H1 (cell line): ENCODE data around the gene ARID1B. TPM values are rescaled to one million over a fixed set of nuclear protein-coding genes. Genes with fewer than 3 reads are reported as not detected.

Experiments
- CTCF ChIA-PET: fragments of 300-600 bp; sonication (Branson Sonifier 250); formaldehyde crosslinking; loops from one replicate; lab custom pipeline; 2021; ENCODE audit not compliant: partially characterized antibody; lab: Charles Lee
- POLR2A ChIA-PET: fragments of 300-600 bp; sonication (Branson Sonifier 250); formaldehyde crosslinking; loops from one replicate; lab custom pipeline; 2021; ENCODE audit warnings: inconsistent platforms; ENCODE audit not compliant: partially characterized antibody; lab: Charles Lee
- DNase-seq, 2 experiments: peaks; one replicate each; pipeline versions ENCODE4 v3.0.0 to v3.0.0-alpha.2; 2010 to 2022; ENCODE audit warnings: low spot score in 2 of 2, low read depth in 1 of 2, mixed read lengths in 1 of 2
- FAIRE-seq: peaks from 2 replicates; lab custom pipeline; 2011; peaks lifted over from hg19 to GRCh38; lab: Jason Lieb, UNC
- H2AFZ ChIP-seq: 2 replicates; pipeline ENCODE4 v1.8.1; 2012; ENCODE audit warnings: low read length, inconsistent platforms
- H2AK5ac ChIP-seq: 2 replicates; pipeline ENCODE4 v1.6.1; 2013; ENCODE audit warnings: low read depth, low read length
- H2BK120ac ChIP-seq: replicated peaks from 2 replicates; pipeline ENCODE3; 2013; ENCODE audit warnings: low read depth, low read length, inconsistent platforms
- H2BK12ac ChIP-seq: 2 replicates; pipeline ENCODE4 v1.6.1; 2013; ENCODE audit warnings: low read depth, low read length
- H2BK15ac ChIP-seq: 2 replicates; pipeline ENCODE4 v1.6.1; 2013; ENCODE audit warnings: low read length
- H2BK20ac ChIP-seq: 2 replicates; pipeline ENCODE4 v1.6.1; 2013; ENCODE audit warnings: low read length
- H2BK5ac ChIP-seq: 2 replicates; pipeline ENCODE4 v1.6.1; 2013; ENCODE audit warnings: low read depth, low read length
- H3K14ac ChIP-seq: 2 replicates; pipeline ENCODE4 v1.6.1; 2013; ENCODE audit warnings: inconsistent platforms; ENCODE audit not compliant: insufficient read length
- H3K18ac ChIP-seq: 2 replicates; pipeline ENCODE4 v1.6.1; 2013; ENCODE audit warnings: low read length; ENCODE audit errors: extremely low read depth
- H3K23ac ChIP-seq: 2 replicates; pipeline ENCODE4 v1.6.1; 2013; ENCODE audit warnings: inconsistent platforms; ENCODE audit not compliant: insufficient read length
- H3K23me2 ChIP-seq: 2 replicates; pipeline ENCODE4 v1.6.1; 2013; ENCODE audit warnings: low read depth, low read length
- H3K27ac ChIP-seq: 2 replicates; pipeline ENCODE4 v1.6.1; 2011; ENCODE audit warnings: low read depth, low read length, inconsistent platforms
- H3K27me3 ChIP-seq, 4 experiments: replicated peaks in 1 of 4; 1 replicate in 1 of 4; 2 replicates in 3 of 4; pipeline versions ENCODE4 v1.6.1 to v1.8.1; 2011 to 2013; ENCODE audit warnings: low read length in 3 of 4, mild to moderate bottlenecking in 3 of 4, inconsistent platforms in 2 of 4, mixed read lengths in 2 of 4, moderate library complexity in 1 of 4; ENCODE audit not compliant: control insufficient read depth in 3 of 4, insufficient read depth in 3 of 4; ENCODE audit errors: extremely low read depth in 1 of 4
- H3K36me3 ChIP-seq, 4 experiments: 2 replicates each; pipeline versions ENCODE4 v1.6.1 to v1.8.1; 2011 to 2013; ENCODE audit warnings: mild to moderate bottlenecking in 4 of 4, low read length in 3 of 4, moderate library complexity in 2 of 4, control low read depth in 1 of 4, inconsistent platforms in 1 of 4; ENCODE audit not compliant: insufficient read depth in 4 of 4, control insufficient read depth in 2 of 4
- H3K4ac ChIP-seq: replicated peaks from 2 replicates; pipeline ENCODE3; 2013; ENCODE audit warnings: low read length, low read depth, mixed read lengths, inconsistent platforms; ENCODE audit not compliant: insufficient read length
- H3K4me1 ChIP-seq, 4 experiments: replicated peaks in 1 of 4; 1 replicate in 1 of 4; 2 replicates in 3 of 4; pipeline versions ENCODE4 v1.6.1 to v1.8.1; 2011 to 2013; ENCODE audit warnings: low read length in 3 of 4, inconsistent platforms in 2 of 4, mixed read lengths in 1 of 4; ENCODE audit not compliant: insufficient read depth in 4 of 4, control insufficient read depth in 3 of 4
- H3K4me2 ChIP-seq, 2 experiments: 2 replicates each; pipeline versions ENCODE4 v1.6.1 to v1.8.1; 2011 to 2013; ENCODE audit warnings: low read depth in 2 of 2, low read length in 2 of 2, control low read depth in 1 of 2, inconsistent platforms in 1 of 2, mild to moderate bottlenecking in 1 of 2; ENCODE audit not compliant: insufficient read depth in 1 of 2
- H3K4me3 ChIP-seq, 4 experiments: fragments of 200-600, 300-600 bp in 1 of 4; sonication (generic), shearing (Covaris generic), sonication (Bioruptor Twin) in 1 of 4; 2 replicates each; pipeline versions ENCODE4 v1.5.1 to v1.8.1; 2011 to 2016; ENCODE audit warnings: low read length in 4 of 4, low read depth in 3 of 4, control low read depth in 2 of 4, inconsistent platforms in 2 of 4, mild to moderate bottlenecking in 2 of 4, mixed read lengths in 1 of 4, moderate library complexity in 1 of 4; ENCODE audit not compliant: insufficient read depth in 2 of 4; ENCODE audit errors: extremely low read depth in 1 of 4
- H3K56ac ChIP-seq: replicated peaks from 2 replicates; pipeline ENCODE3; 2013; ENCODE audit warnings: low read depth, mild to moderate bottlenecking, mixed read lengths, low read length, inconsistent platforms; ENCODE audit not compliant: insufficient read length
- H3K79me1 ChIP-seq: 2 replicates; pipeline ENCODE4 v1.6.1; 2013; ENCODE audit warnings: low read depth, low read length, control low read depth
- H3K79me2 ChIP-seq, 2 experiments: 2 replicates each; pipeline versions ENCODE4 v1.6.1 to v1.8.1; 2012 to 2013; ENCODE audit warnings: low read length in 2 of 2, mild to moderate bottlenecking in 2 of 2, inconsistent platforms in 1 of 2; ENCODE audit not compliant: insufficient read depth in 2 of 2, control insufficient read depth in 1 of 2
- H3K9ac ChIP-seq, 4 experiments: replicated peaks in 1 of 4; 1 replicate in 1 of 4; 2 replicates in 3 of 4; pipeline versions ENCODE4 v1.6.1 to v1.8.1; 2011 to 2013; ENCODE audit warnings: low read depth in 3 of 4, low read length in 3 of 4, control low read depth in 2 of 4, mild to moderate bottlenecking in 2 of 4, moderate library complexity in 2 of 4, inconsistent platforms in 1 of 4; ENCODE audit errors: extremely low read depth in 1 of 4
- H3K9me3 ChIP-seq, 2 experiments: 2 replicates each; pipeline versions ENCODE4 v1.6.1 to v1.8.1; 2012 to 2013; ENCODE audit warnings: mild to moderate bottlenecking in 2 of 2, moderate library complexity in 2 of 2, control low read depth in 1 of 2, inconsistent platforms in 1 of 2, low read depth in 1 of 2, low read length in 1 of 2, mixed read lengths in 1 of 2; ENCODE audit not compliant: insufficient read depth in 2 of 2
- H4K20me1 ChIP-seq, 2 experiments: replicated peaks in 1 of 2; 2 replicates each; pipeline versions ENCODE3 to v1.8.1; 2011 to 2013; ENCODE audit warnings: inconsistent platforms in 2 of 2, low read length in 2 of 2, mild to moderate bottlenecking in 1 of 2; ENCODE audit not compliant: insufficient read depth in 2 of 2, control insufficient read depth in 1 of 2
- H4K5ac ChIP-seq: 2 replicates; pipeline ENCODE4 v1.6.1; 2013; ENCODE audit warnings: low read length, low read depth, mixed read lengths, inconsistent platforms; ENCODE audit not compliant: insufficient read length
- H4K8ac ChIP-seq: 2 replicates; pipeline ENCODE4 v1.8.0; 2013; ENCODE audit warnings: mild to moderate bottlenecking, moderate library complexity, low read length, inconsistent platforms; ENCODE audit not compliant: insufficient read depth; ENCODE audit errors: extremely low read depth
- H4K91ac ChIP-seq: replicated peaks from 2 replicates; pipeline ENCODE3; 2013; ENCODE audit warnings: low read length, mixed read lengths, inconsistent platforms; ENCODE audit not compliant: insufficient read length
- BCL11A ChIP-seq, 2 experiments: IDR thresholded peaks; one replicate each; pipeline ENCODE4 v1.6.1; 2011; ENCODE audit warnings: low read depth in 2 of 2, low read length in 2 of 2, mild to moderate bottlenecking in 2 of 2
- BRCA1 ChIP-seq: IDR thresholded peaks from 2 replicates; pipeline ENCODE4 v1.6.1; 2012; ENCODE audit warnings: low read depth, low read length, improper control_type of control experiment
- CHD1 ChIP-seq: IDR thresholded peaks from 2 replicates; pipeline ENCODE4 v1.6.1; 2012; ENCODE audit warnings: low read depth, low read length, improper control_type of control experiment
- E2F6 ChIP-seq: IDR thresholded peaks from 2 replicates; pipeline ENCODE4 v1.6.1; 2012; ENCODE audit warnings: inconsistent platforms
- EZH2 ChIP-seq: fragments of 200-600 bp; sonication (generic); IDR thresholded peaks from 2 replicates; pipeline ENCODE4 v1.7.1; 2012; ENCODE audit warnings: low read depth, mild to moderate bottlenecking, moderate library complexity, low read length, inconsistent platforms; ENCODE audit not compliant: severe bottlenecking
- JUN ChIP-seq: IDR thresholded peaks from 2 replicates; pipeline ENCODE4 v1.6.1; 2011; ENCODE audit warnings: low read depth, mild to moderate bottlenecking, improper control_type of control experiment, low read length
- JUND ChIP-seq: IDR thresholded peaks from 2 replicates; pipeline ENCODE4 v1.6.1; 2011; ENCODE audit warnings: mild to moderate bottlenecking, improper control_type of control experiment, low read length
- PHF8 ChIP-seq: fragments of 200-600 bp; sonication (generic); conservative IDR thresholded peaks from 2 replicates; pipeline ENCODE4 v1.7.1; 2012; ENCODE audit warnings: low read depth, mild to moderate bottlenecking, inconsistent platforms, low read length, moderate library complexity
- POLR2AphosphoS5 ChIP-seq: IDR thresholded peaks from 2 replicates; pipeline ENCODE4 v1.6.1; 2011; ENCODE audit warnings: low read depth, low read length
- RNF2 ChIP-seq: fragments of 200-900, 300-1000 bp; sonication (generic); IDR thresholded peaks from 2 replicates; pipeline ENCODE4 v1.7.1; 2016; ENCODE audit warnings: borderline replicate concordance, low read depth, mild to moderate bottlenecking, antibody characterized with exemption, low read length; ENCODE audit not compliant: poor library complexity, severe bottlenecking; ENCODE audit errors: missing control alignments
- SP1 ChIP-seq: IDR thresholded peaks from 2 replicates; pipeline ENCODE4 v1.6.1; 2011; ENCODE audit warnings: low read depth, low read length
- SUZ12 ChIP-seq: fragments of 200-600 bp; sonication (generic); IDR thresholded peaks from 2 replicates; pipeline ENCODE4 v1.6.1; 2012; ENCODE audit warnings: mild to moderate bottlenecking, inconsistent platforms, low read length, moderate library complexity, mixed read lengths
- TBP ChIP-seq: IDR thresholded peaks from 2 replicates; pipeline ENCODE4 v1.6.1; 2011; ENCODE audit warnings: low read depth, low read length, improper control_type of control experiment
- TCF12 ChIP-seq: IDR thresholded peaks from 2 replicates; pipeline ENCODE4 v1.6.1; 2011; ENCODE audit warnings: low read depth, mild to moderate bottlenecking, low read length
- WGBS, 2 experiments: shearing (Covaris generic) in 1 of 2; methylation state at CpG; one replicate each; pipeline versions ENCODE4 v1.1.6 to v1.1.7; 2013 to 2015; ENCODE audit warnings: low lambda C conversion rate in 2 of 2, mixed read lengths in 2 of 2, inconsistent platforms in 1 of 2, low coverage in 1 of 2, missing lambda C conversion rate in 1 of 2; ENCODE audit not compliant: insufficient replicate concordance in 2 of 2, insufficient coverage in 1 of 2, insufficient read length in 1 of 2; ENCODE audit errors: extremely low coverage in 1 of 2, missing lambda C conversion rate in 1 of 2; 5-methylcytosine and 5-hydroxymethylcytosine counted together
- polyA plus RNA-seq, 7 experiments: library from polyadenylated mRNA; depleted of rRNA in 3 of 7; stranded (reverse) in 5 of 7; unstranded in 2 of 7; fragments of >200 nt in 5 of 7; fragments of 200-250 nt in 2 of 7; gene quantifications; 1 replicate in 5 of 7; 2 replicates in 1 of 7; 4 replicates in 1 of 7; pipeline versions ENCODE4 v1.2.1 to v1.2.3, GENCODE V29; 2011 to 2013; ENCODE audit warnings: missing spikeins in 2 of 7, mixed read lengths in 2 of 7
- total RNA-seq: library from RNA; stranded (reverse); fragmentation: NEBNext Ultra II Directional; extraction: Animal tissue kit (Norgen Biotek cat#: 25700); gene quantifications from 2 replicates; pipeline ENCODE4 v1.2.1, GENCODE V29; 2021

The ARID1B gene
- total and polyA plus RNA-seq, 2 of the 8 experiments (the other 6 are each of a cell fraction or from before 2014, with no cell fraction given), result 24.3 to 70.3 TPM

GRCh38 chr6:156757849-156758248 is 19.3 kb upstream of the ARID1B start:
- TF ChIP-seq BCL11A (IDR thresholded peaks at IDR 0.05; ENCODE audit: low read depth in 2 of 2, low read length in 2 of 2) (no peak), BRCA1 (no peak), E2F6 (no peak), JUND (no peak), TBP (no peak), PHF8 (no peak), EZH2 (no peak), SUZ12 (no peak), POLR2AphosphoS5 (no peak), TCF12 (no peak), RNF2 (no peak), CHD1 (no peak), SP1 (no peak), JUN (no peak)
- TF ChIP-seq, all 59 proteins: peak for 0
- Histone ChIP-seq H4K5ac (no peak overlapping the region), H3K14ac (no peak overlapping the region), H3K79me2 (no peaks in the 10 kb centered on the region), H2BK120ac (no peak overlapping the region), H2BK15ac (no peak overlapping the region), H3K4ac (no peak overlapping the region), H2AFZ (no peak overlapping the region), H3K23ac (no peak overlapping the region), H4K91ac (no peak overlapping the region), H2BK5ac (no peak overlapping the region), H3K27ac (no peak overlapping the region), H3K23me2 (no peaks in the 10 kb centered on the region; the same call in 1 of the 2 replicates), H4K20me1 (no peaks in the 10 kb centered on the region), H4K8ac (no peak overlapping the region), H3K4me1 (0 out of 7 replicates have a peak, but pooled peaks cover 0 to under 1% (median 0%) of the 10 kb centered on the region in 4 experiments), H3K36me3 (no peaks in the 10 kb centered on the region), H2BK20ac (no peak overlapping the region), H3K4me3 (no peak overlapping the region), H3K4me2 (no peak overlapping the region), H3K79me1 (no peaks in the 10 kb centered on the region), H3K27me3 (no peaks in the 10 kb centered on the region), H3K9ac (no peak overlapping the region), H2BK12ac (no peak overlapping the region), H2AK5ac (no peak overlapping the region), H3K18ac (no peak overlapping the region), H3K9me3 (no peaks in the 10 kb centered on the region), H3K56ac (no peak overlapping the region)
- CTCF ChIA-PET, result no interaction called here
- WGBS, 2 experiments, result 94% methylated on average over 2 of the region's 2 CpGs; no CpG with 5 or more reads in 1 of the 2 experiments
- POLR2A ChIA-PET, result no interaction called here
- DNase-seq (no peak), FAIRE-seq (no peak)
